H1 (cell line): ENCODE results near the gene CGRRF1. TPM values are rescaled to one million over a fixed set of nuclear protein-coding genes. Genes with fewer than 3 reads are reported as not detected.

Source experiments
- CTCF ChIA-PET: fragments of 300-600 bp; sonication (Branson Sonifier 250); formaldehyde crosslinking; loops from one replicate; lab custom pipeline; 2021; ENCODE audit not compliant: partially characterized antibody; lab: Charles Lee
- POLR2A ChIA-PET: fragments of 300-600 bp; sonication (Branson Sonifier 250); formaldehyde crosslinking; loops from one replicate; lab custom pipeline; 2021; ENCODE audit warnings: inconsistent platforms; ENCODE audit not compliant: partially characterized antibody; lab: Charles Lee
- DNase-seq, 2 experiments: peaks; one replicate each; pipeline versions ENCODE4 v3.0.0 to v3.0.0-alpha.2; 2010 to 2022; ENCODE audit warnings: low spot score in 2 of 2, low read depth in 1 of 2, mixed read lengths in 1 of 2
- FAIRE-seq: peaks from 2 replicates; lab custom pipeline; 2011; peaks lifted over from hg19 to GRCh38; lab: Jason Lieb, UNC
- H2AFZ ChIP-seq: 2 replicates; pipeline ENCODE4 v1.8.1; 2012; ENCODE audit warnings: low read length, inconsistent platforms
- H2AK5ac ChIP-seq: 2 replicates; pipeline ENCODE4 v1.6.1; 2013; ENCODE audit warnings: low read depth, low read length
- H2BK120ac ChIP-seq: replicated peaks from 2 replicates; pipeline ENCODE3; 2013; ENCODE audit warnings: low read depth, low read length, inconsistent platforms
- H2BK12ac ChIP-seq: 2 replicates; pipeline ENCODE4 v1.6.1; 2013; ENCODE audit warnings: low read depth, low read length
- H2BK15ac ChIP-seq: 2 replicates; pipeline ENCODE4 v1.6.1; 2013; ENCODE audit warnings: low read length
- H2BK20ac ChIP-seq: 2 replicates; pipeline ENCODE4 v1.6.1; 2013; ENCODE audit warnings: low read length
- H2BK5ac ChIP-seq: 2 replicates; pipeline ENCODE4 v1.6.1; 2013; ENCODE audit warnings: low read depth, low read length
- H3K14ac ChIP-seq: 2 replicates; pipeline ENCODE4 v1.6.1; 2013; ENCODE audit warnings: inconsistent platforms; ENCODE audit not compliant: insufficient read length
- H3K18ac ChIP-seq: 2 replicates; pipeline ENCODE4 v1.6.1; 2013; ENCODE audit warnings: low read length; ENCODE audit errors: extremely low read depth
- H3K23ac ChIP-seq: 2 replicates; pipeline ENCODE4 v1.6.1; 2013; ENCODE audit warnings: inconsistent platforms; ENCODE audit not compliant: insufficient read length
- H3K23me2 ChIP-seq: 2 replicates; pipeline ENCODE4 v1.6.1; 2013; ENCODE audit warnings: low read depth, low read length
- H3K27ac ChIP-seq: 2 replicates; pipeline ENCODE4 v1.6.1; 2011; ENCODE audit warnings: low read depth, low read length, inconsistent platforms
- H3K27me3 ChIP-seq, 4 experiments: replicated peaks in 1 of 4; 1 replicate in 1 of 4; 2 replicates in 3 of 4; pipeline versions ENCODE4 v1.6.1 to v1.8.1; 2011 to 2013; ENCODE audit warnings: low read length in 3 of 4, mild to moderate bottlenecking in 3 of 4, inconsistent platforms in 2 of 4, mixed read lengths in 2 of 4, moderate library complexity in 1 of 4; ENCODE audit not compliant: control insufficient read depth in 3 of 4, insufficient read depth in 3 of 4; ENCODE audit errors: extremely low read depth in 1 of 4
- H3K36me3 ChIP-seq, 4 experiments: 2 replicates each; pipeline versions ENCODE4 v1.6.1 to v1.8.1; 2011 to 2013; ENCODE audit warnings: mild to moderate bottlenecking in 4 of 4, low read length in 3 of 4, moderate library complexity in 2 of 4, control low read depth in 1 of 4, inconsistent platforms in 1 of 4; ENCODE audit not compliant: insufficient read depth in 4 of 4, control insufficient read depth in 2 of 4
- H3K4ac ChIP-seq: replicated peaks from 2 replicates; pipeline ENCODE3; 2013; ENCODE audit warnings: low read length, low read depth, mixed read lengths, inconsistent platforms; ENCODE audit not compliant: insufficient read length
- H3K4me1 ChIP-seq, 4 experiments: replicated peaks in 1 of 4; 1 replicate in 1 of 4; 2 replicates in 3 of 4; pipeline versions ENCODE4 v1.6.1 to v1.8.1; 2011 to 2013; ENCODE audit warnings: low read length in 3 of 4, inconsistent platforms in 2 of 4, mixed read lengths in 1 of 4; ENCODE audit not compliant: insufficient read depth in 4 of 4, control insufficient read depth in 3 of 4
- H3K4me2 ChIP-seq, 2 experiments: 2 replicates each; pipeline versions ENCODE4 v1.6.1 to v1.8.1; 2011 to 2013; ENCODE audit warnings: low read depth in 2 of 2, low read length in 2 of 2, control low read depth in 1 of 2, inconsistent platforms in 1 of 2, mild to moderate bottlenecking in 1 of 2; ENCODE audit not compliant: insufficient read depth in 1 of 2
- H3K4me3 ChIP-seq, 4 experiments: fragments of 200-600, 300-600 bp in 1 of 4; sonication (generic), shearing (Covaris generic), sonication (Bioruptor Twin) in 1 of 4; 2 replicates each; pipeline versions ENCODE4 v1.5.1 to v1.8.1; 2011 to 2016; ENCODE audit warnings: low read length in 4 of 4, low read depth in 3 of 4, control low read depth in 2 of 4, inconsistent platforms in 2 of 4, mild to moderate bottlenecking in 2 of 4, mixed read lengths in 1 of 4, moderate library complexity in 1 of 4; ENCODE audit not compliant: insufficient read depth in 2 of 4; ENCODE audit errors: extremely low read depth in 1 of 4
- H3K56ac ChIP-seq: replicated peaks from 2 replicates; pipeline ENCODE3; 2013; ENCODE audit warnings: low read depth, mild to moderate bottlenecking, mixed read lengths, low read length, inconsistent platforms; ENCODE audit not compliant: insufficient read length
- H3K79me1 ChIP-seq: 2 replicates; pipeline ENCODE4 v1.6.1; 2013; ENCODE audit warnings: low read depth, low read length, control low read depth
- H3K79me2 ChIP-seq, 2 experiments: 2 replicates each; pipeline versions ENCODE4 v1.6.1 to v1.8.1; 2012 to 2013; ENCODE audit warnings: low read length in 2 of 2, mild to moderate bottlenecking in 2 of 2, inconsistent platforms in 1 of 2; ENCODE audit not compliant: insufficient read depth in 2 of 2, control insufficient read depth in 1 of 2
- H3K9ac ChIP-seq, 4 experiments: replicated peaks in 1 of 4; 1 replicate in 1 of 4; 2 replicates in 3 of 4; pipeline versions ENCODE4 v1.6.1 to v1.8.1; 2011 to 2013; ENCODE audit warnings: low read depth in 3 of 4, low read length in 3 of 4, control low read depth in 2 of 4, mild to moderate bottlenecking in 2 of 4, moderate library complexity in 2 of 4, inconsistent platforms in 1 of 4; ENCODE audit errors: extremely low read depth in 1 of 4
- H3K9me3 ChIP-seq, 2 experiments: 2 replicates each; pipeline versions ENCODE4 v1.6.1 to v1.8.1; 2012 to 2013; ENCODE audit warnings: mild to moderate bottlenecking in 2 of 2, moderate library complexity in 2 of 2, control low read depth in 1 of 2, inconsistent platforms in 1 of 2, low read depth in 1 of 2, low read length in 1 of 2, mixed read lengths in 1 of 2; ENCODE audit not compliant: insufficient read depth in 2 of 2
- H4K20me1 ChIP-seq, 2 experiments: replicated peaks in 1 of 2; 2 replicates each; pipeline versions ENCODE3 to v1.8.1; 2011 to 2013; ENCODE audit warnings: inconsistent platforms in 2 of 2, low read length in 2 of 2, mild to moderate bottlenecking in 1 of 2; ENCODE audit not compliant: insufficient read depth in 2 of 2, control insufficient read depth in 1 of 2
- H4K5ac ChIP-seq: 2 replicates; pipeline ENCODE4 v1.6.1; 2013; ENCODE audit warnings: low read length, low read depth, mixed read lengths, inconsistent platforms; ENCODE audit not compliant: insufficient read length
- H4K8ac ChIP-seq: 2 replicates; pipeline ENCODE4 v1.8.0; 2013; ENCODE audit warnings: mild to moderate bottlenecking, moderate library complexity, low read length, inconsistent platforms; ENCODE audit not compliant: insufficient read depth; ENCODE audit errors: extremely low read depth
- H4K91ac ChIP-seq: replicated peaks from 2 replicates; pipeline ENCODE3; 2013; ENCODE audit warnings: low read length, mixed read lengths, inconsistent platforms; ENCODE audit not compliant: insufficient read length
- CEBPB ChIP-seq: IDR thresholded peaks from 2 replicates; pipeline ENCODE4 v1.6.1; 2012; ENCODE audit warnings: low read depth, low read length
- GABPA ChIP-seq: IDR thresholded peaks from 2 replicates; pipeline ENCODE4 v1.6.1; 2011; ENCODE audit warnings: mild to moderate bottlenecking, low read length, moderate library complexity, borderline replicate concordance; ENCODE audit not compliant: insufficient read depth
- POU5F1 ChIP-seq: IDR thresholded peaks from 2 replicates; pipeline ENCODE4 v1.6.1; 2011; ENCODE audit warnings: low read depth, mild to moderate bottlenecking, low read length, moderate library complexity
- RBBP5 ChIP-seq: IDR thresholded peaks from 2 replicates; pipeline ENCODE4 v1.7.1; 2012; ENCODE audit warnings: low read depth, mild to moderate bottlenecking, inconsistent platforms, low read length, moderate library complexity, borderline replicate concordance
- RFX5 ChIP-seq: IDR thresholded peaks from 2 replicates; pipeline ENCODE4 v1.6.1; 2011; ENCODE audit warnings: low read depth, low read length, improper control_type of control experiment, borderline replicate concordance
- SIN3A ChIP-seq, 2 experiments: IDR thresholded peaks in 1 of 2; conservative IDR thresholded peaks in 1 of 2; 2 replicates each; pipeline ENCODE4 v1.6.1; 2011 to 2012; ENCODE audit warnings: low read length in 2 of 2, improper control_type of control experiment in 1 of 2, low read depth in 1 of 2, mild to moderate bottlenecking in 1 of 2
- WGBS, 2 experiments: shearing (Covaris generic) in 1 of 2; methylation state at CpG; one replicate each; pipeline versions ENCODE4 v1.1.6 to v1.1.7; 2013 to 2015; ENCODE audit warnings: low lambda C conversion rate in 2 of 2, mixed read lengths in 2 of 2, inconsistent platforms in 1 of 2, low coverage in 1 of 2, missing lambda C conversion rate in 1 of 2; ENCODE audit not compliant: insufficient replicate concordance in 2 of 2, insufficient coverage in 1 of 2, insufficient read length in 1 of 2; ENCODE audit errors: extremely low coverage in 1 of 2, missing lambda C conversion rate in 1 of 2; 5-methylcytosine and 5-hydroxymethylcytosine counted together
- polyA plus RNA-seq, 7 experiments: library from polyadenylated mRNA; depleted of rRNA in 3 of 7; stranded (reverse) in 5 of 7; unstranded in 2 of 7; fragments of >200 nt in 5 of 7; fragments of 200-250 nt in 2 of 7; gene quantifications; 1 replicate in 5 of 7; 2 replicates in 1 of 7; 4 replicates in 1 of 7; pipeline versions ENCODE4 v1.2.1 to v1.2.3, GENCODE V29; 2011 to 2013; ENCODE audit warnings: missing spikeins in 2 of 7, mixed read lengths in 2 of 7
- total RNA-seq: library from RNA; stranded (reverse); fragmentation: NEBNext Ultra II Directional; extraction: Animal tissue kit (Norgen Biotek cat#: 25700); gene quantifications from 2 replicates; pipeline ENCODE4 v1.2.1, GENCODE V29; 2021
- TF ChIP-seq, protein P1 (sequence below): IDR thresholded peaks from 2 replicates; pipeline ENCODE4 v1.6.1; 2012; ENCODE audit warnings: inconsistent platforms

Gene CGRRF1
- total and polyA plus RNA-seq, 2 of the 8 experiments (the other 6 are each of a cell fraction or from before 2014, with no cell fraction given): 7.4 to 20.2 TPM

DNA sequence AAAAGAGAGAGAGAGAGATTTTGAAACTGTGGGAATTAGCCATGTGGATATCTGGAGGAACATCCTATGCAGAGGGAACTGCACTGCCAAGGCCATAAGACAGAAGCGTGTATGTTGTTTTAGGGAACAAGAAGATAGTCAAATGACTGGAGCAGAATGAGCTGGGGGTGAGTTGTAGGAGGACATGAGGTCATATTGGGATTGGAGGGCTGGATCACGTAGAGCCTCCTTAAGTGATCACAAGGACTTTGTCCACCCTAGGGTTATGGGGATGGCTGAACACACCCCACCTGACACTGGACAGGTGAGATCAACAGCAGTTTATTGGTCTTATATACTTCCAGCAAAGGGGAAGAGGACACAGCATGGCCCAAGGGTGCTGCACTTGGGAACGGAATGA is 8.2 kb upstream of the CGRRF1 start:
- Histone ChIP-seq H3K4me1 (no peaks in the 10 kb centered on the region), H3K9me3 (no peaks in the 10 kb centered on the region), H4K20me1 (no peaks in the 10 kb centered on the region), H4K91ac (no peak overlapping the region), H3K79me1 (no peaks in the 10 kb centered on the region), H2BK15ac (no peak overlapping the region), H3K27me3 (no peaks in the 10 kb centered on the region), H3K56ac (no peak overlapping the region), H2AFZ (no peak overlapping the region), H3K14ac (no peak overlapping the region), H3K23ac (no peak overlapping the region), H3K79me2 (no peaks in the 10 kb centered on the region), H2BK5ac (no peak overlapping the region), H3K9ac (no peak overlapping the region), H3K4me3 (no peak overlapping the region), H2BK20ac (no peak overlapping the region), H4K5ac (no peak overlapping the region), H3K4me2 (no peak overlapping the region), H3K4ac (no peak overlapping the region), H4K8ac (no peak overlapping the region), H2BK12ac (peak overlapping the region; percentile 68; the same call in 1 of the 2 replicates), H3K27ac (no peak overlapping the region), H3K18ac (no peak overlapping the region), H2BK120ac (no peak overlapping the region), H3K36me3 (no peaks in the 10 kb centered on the region), H3K23me2 (no peaks in the 10 kb centered on the region), H2AK5ac (no peak overlapping the region)
- DNase-seq (no peak), FAIRE-seq (no peak)
- CTCF ChIA-PET: interaction anchor here (1.3 to 3.8 kb wide), 2 partner anchors 8 to 13 kb away, joined by 3 to 18 read pairs; partner anchors contain the start of gene GMFB
- POLR2A ChIA-PET: interaction anchor here (1.5 kb wide), 1 partner anchor 13 kb away, joined by 8 read pairs; the partner anchor contains the start of gene GMFB
- 85% methylated on average over 3 of the region's 3 CpGs; no CpG with 5 or more reads in 1 of the 2 experiments for WGBS, 2 experiments
- no peak for TF ChIP-seq RFX5
- no peak for TF ChIP-seq GABPA
- TF ChIP-seq SIN3A (conservative IDR thresholded peaks at IDR 0.05 in 1 of 2, IDR thresholded peaks at IDR 0.05 in 1 of 2; ENCODE audit: low read depth in 1 of 2, low read length in 2 of 2): no peak
- no peak for TF ChIP-seq CEBPB
- no peak for TF ChIP-seq POU5F1
- TF ChIP-seq RBBP5: no peak
- TF ChIP-seq, protein P1, sequence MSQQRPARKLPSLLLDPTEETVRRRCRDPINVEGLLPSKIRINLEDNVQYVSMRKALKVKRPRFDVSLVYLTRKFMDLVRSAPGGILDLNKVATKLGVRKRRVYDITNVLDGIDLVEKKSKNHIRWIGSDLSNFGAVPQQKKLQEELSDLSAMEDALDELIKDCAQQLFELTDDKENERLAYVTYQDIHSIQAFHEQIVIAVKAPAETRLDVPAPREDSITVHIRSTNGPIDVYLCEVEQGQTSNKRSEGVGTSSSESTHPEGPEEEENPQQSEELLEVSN: no peak
